Measurements from ENCODE around the gene CDYL2. TPM values are rescaled to one million over a fixed set of nuclear protein-coding genes. Genes with fewer than 3 reads are reported as not detected.

CDYL2 gene
- total RNA-seq, 1 donor from 2014 or later: 2.9 TPM

- no peak for ATAC-seq (ENCODE audit: poor library complexity)
- no peak for DNase-seq
- intact Hi-C loops (cut with DNase I): no loop called here
Measured at GRCh38 chr16:80689487-80689886, 114.9 kb downstream of the CDYL2 start.

GRCh38 chr16:80687606-80688005 lies 116.8 kb downstream of the CDYL2 start:
- no peak for ATAC-seq (ENCODE audit: poor library complexity)
- intact Hi-C loops (cut with DNase I): no loop called here
- no peak for DNase-seq

- DNase-seq (no peak), ATAC-seq (ENCODE audit: poor library complexity) (no peak)
- intact Hi-C loops (cut with DNase I): no loop called here
Measured at GRCh38 chr16:80684906-80685305, 119.5 kb downstream of the CDYL2 start.

- no peak for ATAC-seq (ENCODE audit: poor library complexity)
- intact Hi-C loops (cut with DNase I): no loop called here
- DNase-seq: no peak
Measured at GRCh38 chr16:80684136-80684765, 120.1 kb downstream of the CDYL2 start.

GRCh38 chr16:80683646-80684045 lies 120.8 kb downstream of the CDYL2 start:
- ATAC-seq (ENCODE audit: poor library complexity): no peak
- intact Hi-C loops (cut with DNase I): no loop called here
- no peak for DNase-seq

- DNase-seq: no peak
- intact Hi-C loops (cut with DNase I): no loop called here
- no peak for ATAC-seq (ENCODE audit: poor library complexity)
Measured at GRCh38 chr16:80682421-80683070, 121.9 kb downstream of the CDYL2 start.

GRCh38 chr16:80681436-80681835 lies 123.0 kb downstream of the CDYL2 start:
- DNase-seq: no peak
- intact Hi-C loops (cut with DNase I): no loop called here
- no peak for ATAC-seq (ENCODE audit: poor library complexity)

- intact Hi-C loops (cut with DNase I): no loop called here
- no peak for DNase-seq
- ATAC-seq (ENCODE audit: poor library complexity): no peak
Measured at GRCh38 chr16:80680839-80681238, 123.6 kb downstream of the CDYL2 start.

GRCh38 chr16:80680046-80680445 lies 124.4 kb downstream of the CDYL2 start:
- intact Hi-C loops (cut with DNase I): no loop called here
- no peak for DNase-seq
- no peak for ATAC-seq (ENCODE audit: poor library complexity)

GRCh38 chr16:80674884-80675283 lies 129.5 kb downstream of the CDYL2 start:
- intact Hi-C loops (cut with DNase I): no loop called here
- no peak for DNase-seq

GRCh38 chr16:80672379-80672778 lies 132.0 kb downstream of the CDYL2 start:
- ATAC-seq (ENCODE audit: poor library complexity) (no peak), DNase-seq (no peak)
- intact Hi-C loops (cut with DNase I): no loop called here

More at GRCh38 chr16:80674884-80675283, 129.5 kb downstream of the CDYL2 start:
- ATAC-seq (ENCODE audit: poor library complexity): no peak

- no peak for DNase-seq
- no peak for ATAC-seq (ENCODE audit: poor library complexity)
- intact Hi-C loops (cut with DNase I): no loop called here
Measured at GRCh38 chr16:80671281-80671849, 133.0 kb downstream of the CDYL2 start.

GRCh38 chr16:80670170-80670865 lies 134.1 kb downstream of the CDYL2 start:
- intact Hi-C loops (cut with DNase I): no loop called here
- DNase-seq: no peak
- no peak for ATAC-seq (ENCODE audit: poor library complexity)

- DNase-seq: no peak
- no peak for ATAC-seq (ENCODE audit: poor library complexity)
- intact Hi-C loops (cut with DNase I): no loop called here
Measured at GRCh38 chr16:80669673-80670072, 134.7 kb downstream of the CDYL2 start.

- DNase-seq: no peak
- intact Hi-C loops (cut with DNase I): no loop called here
- ATAC-seq (ENCODE audit: poor library complexity): no peak
Measured at GRCh38 chr16:80667925-80668324, 136.5 kb downstream of the CDYL2 start.

GRCh38 chr16:80667251-80667560 lies 137.2 kb downstream of the CDYL2 start:
- DNase-seq (no peak), ATAC-seq (ENCODE audit: poor library complexity) (no peak)
- intact Hi-C loops (cut with DNase I): no loop called here

GRCh38 chr16:80666378-80667250 lies 137.8 kb downstream of the CDYL2 start:
- DNase-seq (no peak), ATAC-seq (ENCODE audit: poor library complexity) (no peak)
- intact Hi-C loops (cut with DNase I): no loop called here

GRCh38 chr16:80665356-80665755 lies 139.0 kb downstream of the CDYL2 start:
- intact Hi-C loops (cut with DNase I): no loop called here
- DNase-seq (no peak), ATAC-seq (ENCODE audit: poor library complexity) (no peak)

GRCh38 chr16:80664786-80665185 lies 139.6 kb downstream of the CDYL2 start:
- intact Hi-C loops (cut with DNase I): no loop called here
- DNase-seq (no peak), ATAC-seq (ENCODE audit: poor library complexity) (no peak)
